ENCODE measurements around the gene PHF21B.

- TF ChIP-seq RAD21 (IDR thresholded peaks at IDR 0.05 in 1 of 2, conservative IDR thresholded peaks at IDR 0.05 in 1 of 2; ENCODE audit: low read depth in 2 of 2, low read length in 2 of 2) (no peak), GTF2F1 (IDR thresholded peaks at IDR 0.05; ENCODE audit: borderline replicate concordance, low read depth, low read length) (no peak), CBX8 (IDR thresholded peaks at IDR 0.05; ENCODE audit: borderline replicate concordance, low read depth, low read length) (no peak)
Measured at GRCh38 chr22:44891791-44892190, 118.0 kb downstream of the PHF21B start.

Data from H1 (cell line).